Progenitor cell of endocrine pancreas (in vitro differentiated cells): Measurements from ENCODE around the gene ANKS1B. TPM values are rescaled to one million over a fixed set of nuclear protein-coding genes. Genes with fewer than 3 reads are reported as not detected.

Source experiments
- DNase-seq: peaks from one replicate; pipeline ENCODE4 v3.0.0; 2021; ENCODE audit warnings: low spot score; ENCODE audit not compliant: unreplicated experiment
- H3K27ac Mint-ChIP-seq: 2 replicates; pipeline ENCODE4 v1.8.0; 2021; ENCODE audit warnings: mild to moderate bottlenecking, moderate library complexity, mixed read lengths
- H3K27me3 Mint-ChIP-seq: 2 replicates; pipeline ENCODE4 v1.8.0; 2021; ENCODE audit warnings: mixed read lengths
- H3K36me3 Mint-ChIP-seq: 2 replicates; pipeline ENCODE4 v1.8.0; 2022; ENCODE audit warnings: mixed read lengths; ENCODE audit not compliant: insufficient read depth
- H3K4me1 Mint-ChIP-seq: 2 replicates; pipeline ENCODE4 v1.8.0; 2021; ENCODE audit warnings: low read depth, mixed read lengths
- H3K4me3 Mint-ChIP-seq: 2 replicates; pipeline ENCODE4 v1.8.0; 2021; ENCODE audit warnings: low read depth, mild to moderate bottlenecking, moderate library complexity, mixed read lengths
- H3K9me3 Mint-ChIP-seq: 2 replicates; pipeline ENCODE4 v1.8.0; 2021; ENCODE audit warnings: low read depth, mixed read lengths
- total RNA-seq: library from RNA; stranded (reverse); gene quantifications from 2 replicates; pipeline ENCODE4 v1.2.1, GENCODE V29; 2021
- TF ChIP-seq, protein P1 (sequence below): fragments of 200-600 bp; sonication (generic); IDR thresholded peaks from one replicate; pipeline ENCODE4 v1.5.0; 2021; ENCODE audit warnings: antibody characterized with exemption, mild to moderate bottlenecking; ENCODE audit not compliant: unreplicated experiment

Gene ANKS1B
- total RNA-seq, 1 donor from 2014 or later = 10.1 TPM

DNA sequence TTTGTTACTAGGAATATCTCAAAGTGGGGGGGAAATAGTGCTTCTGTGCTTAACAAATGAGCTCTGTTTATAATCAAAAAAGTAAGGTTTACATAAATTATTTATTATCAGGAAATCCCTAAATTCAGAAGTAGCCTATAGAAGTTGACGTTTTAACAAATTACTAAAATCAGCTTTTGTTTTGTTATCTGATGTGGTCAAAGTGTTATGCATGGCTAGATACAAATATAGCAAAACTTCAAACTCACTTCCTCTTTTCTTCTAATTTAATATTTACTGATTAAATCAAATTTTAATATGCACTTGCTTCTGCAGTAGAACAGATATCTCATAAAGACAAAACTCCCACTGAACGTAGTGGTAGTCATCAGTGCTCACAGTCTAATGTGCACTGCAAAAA, 289.7 kb downstream of the ANKS1B start:
- no peaks in the 10 kb centered on the region for H3K4me1 Mint-ChIP-seq
- H3K36me3 Mint-ChIP-seq = no peaks in the 10 kb centered on the region
- H3K9me3 Mint-ChIP-seq = peaks cover 7% of the 10 kb centered on the region
- DNase-seq = no peak
- no peak overlapping the region for H3K27ac Mint-ChIP-seq
- H3K4me3 Mint-ChIP-seq = no peak overlapping the region
- TF ChIP-seq, protein P1, sequence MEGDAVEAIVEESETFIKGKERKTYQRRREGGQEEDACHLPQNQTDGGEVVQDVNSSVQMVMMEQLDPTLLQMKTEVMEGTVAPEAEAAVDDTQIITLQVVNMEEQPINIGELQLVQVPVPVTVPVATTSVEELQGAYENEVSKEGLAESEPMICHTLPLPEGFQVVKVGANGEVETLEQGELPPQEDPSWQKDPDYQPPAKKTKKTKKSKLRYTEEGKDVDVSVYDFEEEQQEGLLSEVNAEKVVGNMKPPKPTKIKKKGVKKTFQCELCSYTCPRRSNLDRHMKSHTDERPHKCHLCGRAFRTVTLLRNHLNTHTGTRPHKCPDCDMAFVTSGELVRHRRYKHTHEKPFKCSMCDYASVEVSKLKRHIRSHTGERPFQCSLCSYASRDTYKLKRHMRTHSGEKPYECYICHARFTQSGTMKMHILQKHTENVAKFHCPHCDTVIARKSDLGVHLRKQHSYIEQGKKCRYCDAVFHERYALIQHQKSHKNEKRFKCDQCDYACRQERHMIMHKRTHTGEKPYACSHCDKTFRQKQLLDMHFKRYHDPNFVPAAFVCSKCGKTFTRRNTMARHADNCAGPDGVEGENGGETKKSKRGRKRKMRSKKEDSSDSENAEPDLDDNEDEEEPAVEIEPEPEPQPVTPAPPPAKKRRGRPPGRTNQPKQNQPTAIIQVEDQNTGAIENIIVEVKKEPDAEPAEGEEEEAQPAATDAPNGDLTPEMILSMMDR = no peak
- no peaks in the 10 kb centered on the region for H3K27me3 Mint-ChIP-seq

DNA sequence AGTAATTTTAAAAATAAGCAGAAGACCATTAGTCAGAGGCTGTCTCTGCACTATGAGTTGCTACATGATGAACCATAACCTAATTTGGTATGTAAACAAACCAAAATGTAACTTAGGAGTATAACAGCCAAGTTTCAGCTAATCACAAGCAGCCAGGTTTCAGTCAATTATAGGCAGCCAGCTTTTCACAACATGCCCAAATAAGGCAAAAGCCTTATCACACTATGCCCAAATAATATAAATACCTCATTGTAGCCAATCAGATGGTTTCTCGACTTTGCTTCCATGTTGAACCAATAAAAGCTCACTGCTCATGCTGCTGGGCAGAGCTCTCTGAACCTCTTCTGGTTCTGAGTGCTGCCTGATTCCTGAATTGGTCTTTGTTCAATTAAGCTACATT, 298.6 kb downstream of the ANKS1B start:
- peaks cover 16% of the 10 kb centered on the region for H3K9me3 Mint-ChIP-seq
- H3K4me1 Mint-ChIP-seq = peaks cover 1% of the 10 kb centered on the region
- TF ChIP-seq, protein P1 = no peak
- no peak overlapping the region for H3K27ac Mint-ChIP-seq
- H3K4me3 Mint-ChIP-seq = no peak overlapping the region
- DNase-seq = no peak
- no peaks in the 10 kb centered on the region for H3K27me3 Mint-ChIP-seq
- no peaks in the 10 kb centered on the region for H3K36me3 Mint-ChIP-seq

DNA sequence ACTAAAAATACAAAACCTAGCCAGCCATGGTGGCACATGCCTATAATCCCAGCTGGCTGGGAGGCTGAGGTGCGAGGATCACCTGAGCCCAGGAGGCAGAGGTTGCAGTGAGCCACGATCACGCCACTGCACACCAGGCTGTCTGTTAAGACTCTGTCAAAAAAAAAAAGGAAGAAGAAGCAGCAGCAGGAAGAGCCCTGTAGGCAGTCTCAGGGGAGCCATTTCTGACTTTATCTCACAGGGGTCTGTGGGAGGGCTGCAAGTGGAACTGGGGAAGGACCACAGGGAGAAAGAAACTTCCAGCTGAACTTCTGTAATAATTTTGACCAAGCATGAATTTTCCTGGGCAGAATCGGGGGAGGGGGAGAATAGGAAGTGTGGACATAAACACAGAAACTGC, 304.5 kb downstream of the ANKS1B start:
- Mint-ChIP-seq H3K27me3 (no peaks in the 10 kb centered on the region), H3K36me3 (no peaks in the 10 kb centered on the region), H3K4me3 (no peak overlapping the region), H3K4me1 (peaks cover 1% of the 10 kb centered on the region), H3K9me3 (peaks cover 9% of the 10 kb centered on the region), H3K27ac (no peak overlapping the region)
- no peak for DNase-seq
- TF ChIP-seq, protein P1 = no peak

DNA sequence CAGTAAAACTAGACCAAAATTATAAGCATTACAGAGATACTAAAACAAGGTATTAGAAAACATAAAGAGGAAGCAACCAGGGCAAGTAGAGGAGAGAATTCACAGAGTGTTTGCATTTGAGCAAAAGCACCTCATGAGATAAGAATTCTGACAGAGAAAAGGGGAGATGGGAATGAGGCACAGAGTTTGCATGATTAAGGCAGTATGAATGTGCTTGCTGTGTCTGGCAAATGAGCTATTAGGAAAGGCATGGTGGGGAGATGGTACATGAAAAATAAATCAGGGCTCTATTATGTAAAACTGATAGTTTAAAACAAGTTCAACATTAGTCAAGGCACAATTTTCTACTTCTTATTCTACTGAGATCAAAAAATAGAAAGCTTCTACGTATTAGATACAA, 314.1 kb downstream of the ANKS1B start:
- no peak overlapping the region for H3K27ac Mint-ChIP-seq

DNA sequence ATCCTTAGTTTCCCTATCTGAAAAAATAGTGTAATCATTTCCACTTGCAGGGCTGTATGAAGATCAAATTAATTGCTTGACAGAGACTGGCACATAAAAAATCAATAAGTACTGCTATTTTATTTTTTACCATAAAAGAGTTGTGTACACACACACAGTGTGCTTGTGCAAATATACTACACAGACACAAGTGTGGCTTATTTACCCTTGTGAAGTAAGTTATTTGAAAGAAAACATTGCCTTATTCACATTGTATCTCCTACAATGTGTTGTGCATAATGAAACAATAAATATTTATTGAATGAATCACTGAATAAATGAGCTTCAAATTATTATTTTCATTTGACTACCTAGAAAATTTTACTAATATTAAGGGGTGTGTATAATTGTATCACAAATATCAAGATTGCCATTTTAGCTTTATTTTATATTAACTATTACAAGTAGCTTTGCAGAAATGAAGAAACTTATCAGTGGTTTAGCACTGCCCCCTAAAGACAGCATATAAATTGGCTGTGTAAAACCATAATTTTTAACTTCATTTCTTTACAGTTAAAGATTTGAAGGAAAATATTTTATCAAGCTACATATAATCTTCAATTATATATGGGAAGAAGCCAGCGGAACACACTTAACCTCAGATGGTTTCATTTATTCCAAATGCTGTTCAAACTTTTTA, 325.9 kb downstream of the ANKS1B start:
- Mint-ChIP-seq H3K36me3 (no peaks in the 10 kb centered on the region), H3K27me3 (no peaks in the 10 kb centered on the region), H3K4me1 (peaks cover 8% of the 10 kb centered on the region), H3K4me3 (no peak overlapping the region), H3K9me3 (no peaks in the 10 kb centered on the region), H3K27ac (peak overlapping the region; percentile 24)
- TF ChIP-seq, protein P1 = peak; percentile 57
- DNase-seq = no peak

More for the DNA sequence above, 314.1 kb downstream of the ANKS1B start:
- Mint-ChIP-seq H3K27me3 (no peaks in the 10 kb centered on the region), H3K4me3 (no peak overlapping the region), H3K9me3 (peaks cover 7% of the 10 kb centered on the region), H3K36me3 (no peaks in the 10 kb centered on the region), H3K4me1 (peaks cover 4% of the 10 kb centered on the region)
- TF ChIP-seq, protein P1 = no peak
- DNase-seq = no peak
